Dedifferentiated amniotic fluid mesenchymal stem cell (primary cell): ENCODE data around the gene MRPL46.
A peak's percentile ranks its signal among the peaks of the same experiment; 100 is the strongest.

Experiments
- DNase-seq: peaks from one replicate; pipeline ENCODE4 v3.0.0-alpha.2; 2016; ENCODE audit errors: extremely low spot score

Gene MRPL46

DNA sequence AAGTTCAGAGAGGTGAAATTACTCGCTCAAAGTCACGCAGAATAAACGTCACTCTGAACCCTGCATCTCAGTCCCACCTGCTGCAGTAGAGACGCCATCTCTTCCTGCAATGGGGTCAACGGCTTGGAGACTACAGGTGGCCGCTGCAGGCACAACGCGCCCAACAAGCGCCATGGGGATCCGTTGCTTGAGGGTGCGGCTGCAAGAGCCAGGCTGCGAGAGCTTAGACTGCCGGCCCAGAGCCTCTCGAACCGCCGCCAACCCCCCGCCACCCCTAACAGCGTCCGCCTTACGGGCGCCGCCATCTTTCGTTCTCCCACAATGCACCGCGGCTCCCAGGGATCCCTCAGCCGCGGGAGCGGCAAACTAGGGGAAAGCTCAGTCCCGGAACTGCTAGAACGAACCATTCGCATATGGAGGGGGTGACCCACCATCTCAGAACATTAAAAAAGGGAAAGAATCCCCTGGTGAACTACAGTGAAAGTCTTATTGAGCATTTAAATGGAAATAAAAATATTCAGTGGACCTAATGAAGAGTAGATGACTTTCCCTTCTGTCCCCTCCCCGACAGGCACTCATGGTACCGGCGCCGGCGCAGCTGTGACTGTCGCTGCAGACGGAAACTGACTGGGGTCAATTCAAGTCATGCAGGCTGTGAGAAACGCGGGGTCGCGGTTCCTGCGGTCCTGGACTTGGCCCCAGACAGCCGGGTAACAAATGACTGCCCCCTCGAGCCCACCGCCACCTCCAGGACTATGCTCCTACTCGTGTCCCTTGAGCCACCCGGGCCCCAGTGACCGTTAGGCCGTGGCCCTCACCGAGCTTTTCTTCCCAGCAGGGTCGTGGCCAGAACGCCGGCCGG is at the start of gene MRPL46, which contains the start of gene MRPS11:
MRPL46 (minus strand) TSS at position 316 of the 862 bp plus-strand sequence; CDS start at position 305, 11 bp downstream.
MRPS11 (plus strand) TSS at position 636 of the 862 bp plus-strand sequence; CDS start at position 646, 10 bp downstream.
- DNase-seq, result peak; percentile 86

DNA sequence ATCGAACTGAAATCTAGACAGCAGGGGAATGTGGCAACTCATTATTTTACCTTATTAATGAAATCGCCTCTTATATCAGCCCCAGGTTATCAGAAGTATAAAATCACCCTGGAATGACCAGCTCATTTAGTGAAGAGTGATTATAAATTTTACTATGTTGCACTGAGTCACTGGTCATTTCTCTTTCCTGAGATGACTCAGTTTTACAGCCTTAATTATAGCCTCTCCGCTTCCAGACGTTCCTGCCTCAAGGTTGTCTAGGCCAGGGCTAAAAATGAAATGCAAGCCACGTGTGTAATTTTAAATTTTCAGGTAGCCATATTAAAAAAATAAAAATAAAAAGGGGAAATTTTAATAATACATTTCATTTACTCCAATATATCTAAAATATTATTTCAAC is 46.0 kb upstream of the MRPL46 start:
- no peak for DNase-seq

GRCh38 chr15:88512601-88513000 is 45.4 kb upstream of the MRPL46 start:
- DNase-seq, result no peak

DNA sequence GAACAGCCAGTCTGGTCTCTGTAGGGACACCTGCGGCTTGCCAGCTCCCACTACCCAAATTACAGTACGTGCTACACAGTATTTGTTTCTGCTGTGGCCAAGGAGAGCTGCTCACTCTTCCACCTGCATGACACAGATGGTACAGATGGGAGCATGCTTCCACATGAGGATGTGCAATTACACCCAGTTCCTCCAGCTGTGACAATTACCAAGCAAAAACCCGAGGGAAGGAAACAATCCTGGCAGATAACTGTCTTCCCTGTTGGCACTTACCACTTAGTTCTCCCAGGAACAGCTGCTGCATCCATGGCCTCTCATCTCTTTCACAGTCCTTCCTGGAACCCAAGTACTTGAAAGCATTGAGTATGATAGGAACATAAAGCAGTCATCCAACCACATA is 44.9 kb upstream of the MRPL46 start:
- no peak for DNase-seq

GRCh38 chr15:88511161-88511560 is 44.0 kb upstream of the MRPL46 start:
- DNase-seq, result no peak

DNA sequence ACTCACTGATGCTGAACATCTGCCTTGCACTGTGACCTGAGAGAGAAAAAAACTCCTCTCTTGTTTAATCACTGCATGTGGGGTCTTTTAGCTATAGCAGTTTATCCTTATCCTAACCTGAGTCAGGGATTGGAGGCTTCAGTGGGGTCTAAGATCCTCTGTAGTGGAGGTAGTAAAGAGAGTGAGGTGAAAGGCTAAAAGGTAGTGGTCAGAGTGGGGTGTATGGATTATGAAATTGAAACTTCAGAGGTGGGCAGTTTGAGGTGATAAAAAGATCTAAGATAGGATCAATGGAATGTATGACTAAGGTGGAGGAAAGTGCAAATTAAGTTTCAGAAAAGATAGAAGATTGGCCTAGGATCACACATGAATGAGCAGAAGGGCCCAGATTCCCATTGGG is 42.8 kb upstream of the MRPL46 start:
- no peak for DNase-seq

GRCh38 chr15:88509321-88509720 is 42.1 kb upstream of the MRPL46 start:
- no peak for DNase-seq

DNA sequence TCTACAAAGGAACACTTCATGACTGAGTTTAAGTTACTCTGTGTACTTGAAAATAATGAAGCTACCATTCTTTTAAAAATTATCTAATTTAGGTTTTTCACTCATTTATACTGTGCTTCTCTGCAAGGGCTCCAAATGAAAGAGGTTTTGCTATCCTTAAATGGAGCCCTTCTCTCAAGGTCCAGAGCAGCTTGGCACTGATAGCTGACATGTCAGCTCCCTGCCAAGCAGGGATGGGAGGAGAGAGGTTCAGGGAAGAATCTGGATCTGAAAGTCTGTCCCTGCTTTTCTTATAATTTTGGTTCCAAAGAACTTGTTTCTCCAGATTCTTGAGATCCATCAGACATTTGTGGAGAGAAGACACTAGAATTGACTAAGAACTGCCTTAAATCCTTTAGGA is 39.4 kb upstream of the MRPL46 start:
- no peak for DNase-seq

DNA sequence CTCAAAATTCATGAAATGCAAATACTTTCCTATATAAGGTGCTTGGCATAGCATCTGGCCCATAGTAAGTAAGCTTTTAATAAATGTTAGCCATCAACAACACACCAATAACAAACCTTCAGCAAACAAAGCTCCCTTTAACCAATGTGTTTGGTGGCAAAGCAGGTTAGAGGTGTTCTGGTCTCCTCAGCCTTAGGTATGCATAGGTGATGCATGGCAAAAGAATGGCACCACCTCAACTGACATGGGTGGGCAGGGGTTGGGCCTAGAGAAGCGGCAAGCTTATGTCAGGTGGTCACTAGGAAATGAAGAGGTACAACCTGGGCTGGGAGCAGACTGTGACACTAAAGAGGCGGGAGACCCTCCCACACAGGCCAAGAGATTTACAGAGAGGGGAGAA is 38.5 kb upstream of the MRPL46 start:
- DNase-seq, result no peak

DNA sequence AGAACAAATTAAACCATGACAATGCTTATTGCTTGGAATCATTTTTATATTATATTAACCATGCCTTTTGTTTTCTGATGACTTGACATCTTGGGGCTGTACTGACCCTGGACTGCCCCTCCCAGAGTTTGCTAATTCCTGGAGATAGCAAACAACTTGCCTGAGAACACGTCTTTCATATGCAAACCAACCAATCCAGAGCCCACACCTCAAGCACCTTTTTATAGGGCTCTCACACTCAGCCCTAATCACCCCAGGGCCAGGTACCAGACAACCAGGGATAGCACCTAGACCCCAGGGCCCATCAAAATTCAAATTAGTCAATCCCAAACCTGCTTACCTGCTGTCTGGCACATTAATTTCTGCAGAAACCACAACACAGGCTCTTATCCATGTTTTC is 37.3 kb upstream of the MRPL46 start:
- no peak for DNase-seq

DNA sequence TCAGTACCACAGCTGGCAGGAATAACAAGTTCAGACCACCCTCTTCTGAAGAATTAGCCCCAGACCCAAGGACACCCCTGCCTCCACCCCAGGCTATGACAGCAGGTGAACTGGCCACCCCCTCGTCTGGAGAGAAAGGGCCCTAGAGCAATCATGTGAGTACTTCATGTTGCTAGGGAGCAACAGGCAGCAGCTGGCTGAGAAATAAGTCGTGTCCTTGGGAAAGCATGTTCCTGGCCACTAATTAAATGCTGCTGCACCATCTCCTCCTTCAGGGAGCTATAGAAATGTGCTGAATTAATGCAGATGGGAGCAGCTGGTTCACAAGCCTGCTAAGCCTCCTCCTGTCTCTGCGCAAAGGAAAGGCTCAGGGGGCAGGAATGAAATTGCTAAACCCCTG is 31.8 kb upstream of the MRPL46 start:
- DNase-seq, result no peak

DNA sequence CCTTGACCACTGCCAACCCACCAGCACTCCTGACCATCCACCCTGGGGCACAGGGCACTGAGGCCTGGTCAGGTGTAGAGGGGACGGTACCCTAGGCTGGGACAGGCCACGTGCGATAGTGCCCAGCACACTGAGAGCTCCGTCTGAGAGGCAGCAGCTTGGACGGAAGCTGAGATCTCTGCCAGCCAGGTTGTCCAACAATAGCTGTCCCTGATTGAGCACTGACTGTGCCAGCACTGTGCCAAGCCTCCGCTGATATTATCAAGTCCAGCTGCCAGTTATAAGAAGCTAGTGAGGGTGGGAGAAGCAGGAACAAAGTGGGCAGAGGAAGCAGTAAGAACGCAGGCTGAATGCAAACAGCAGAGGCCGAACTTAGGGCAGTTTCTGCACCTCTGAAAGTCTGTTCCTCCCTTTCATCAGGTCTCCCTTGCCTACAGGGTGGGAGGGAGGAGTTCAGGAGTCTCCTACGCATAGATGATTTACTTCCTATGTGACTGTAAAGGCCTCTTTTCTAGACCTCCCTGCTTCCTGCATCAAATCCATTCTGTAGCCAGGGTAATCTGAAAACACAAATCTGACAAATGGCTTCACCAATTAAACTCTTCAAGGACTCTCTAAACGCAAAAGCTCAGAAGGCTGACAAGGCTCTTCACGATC is 30.0 kb upstream of the MRPL46 start:
- no peak for DNase-seq

GRCh38 chr15:88493844-88494243 is 26.7 kb upstream of the MRPL46 start:
- DNase-seq, result no peak

DNA sequence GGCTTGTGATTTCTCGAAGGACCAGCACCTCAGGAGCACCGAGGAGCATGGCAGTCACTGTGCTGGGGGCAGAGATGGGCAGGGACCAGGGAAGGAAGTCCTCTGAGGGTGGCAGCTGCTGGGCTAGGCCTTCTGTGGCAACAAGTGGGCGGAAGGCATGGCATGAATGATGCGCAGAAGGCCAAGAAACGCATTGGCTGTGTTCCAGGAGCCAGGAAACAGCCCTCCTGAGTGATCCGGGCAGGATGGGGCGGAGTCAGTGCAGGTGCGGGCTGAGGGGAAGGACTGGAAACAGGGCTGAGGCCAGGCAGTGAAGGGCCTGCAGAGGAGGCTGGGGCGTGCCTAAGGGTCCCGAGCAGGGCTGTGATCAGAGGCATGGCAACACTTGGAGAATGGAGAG is 24.0 kb upstream of the MRPL46 start:
- DNase-seq, result no peak

DNA sequence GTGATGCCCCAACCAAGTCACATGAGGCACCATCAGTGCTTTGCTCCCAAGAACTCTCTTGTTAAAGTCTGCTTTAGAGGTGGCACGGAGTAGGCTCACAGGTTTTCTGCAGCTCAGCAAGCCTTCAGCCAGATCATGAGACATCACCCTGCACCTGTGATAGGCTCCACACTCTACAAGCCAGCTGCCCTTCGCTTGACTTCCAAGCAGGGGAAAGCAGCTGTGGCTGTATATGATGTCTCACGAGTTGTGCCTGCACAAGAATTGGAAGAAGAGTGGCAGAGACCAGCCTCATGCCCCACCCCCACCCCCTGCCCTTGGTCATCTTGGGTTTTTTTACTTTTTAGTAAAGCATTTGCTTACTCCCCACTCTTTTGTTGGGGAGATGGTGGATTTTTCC is 22.8 kb upstream of the MRPL46 start:
- no peak for DNase-seq

DNA sequence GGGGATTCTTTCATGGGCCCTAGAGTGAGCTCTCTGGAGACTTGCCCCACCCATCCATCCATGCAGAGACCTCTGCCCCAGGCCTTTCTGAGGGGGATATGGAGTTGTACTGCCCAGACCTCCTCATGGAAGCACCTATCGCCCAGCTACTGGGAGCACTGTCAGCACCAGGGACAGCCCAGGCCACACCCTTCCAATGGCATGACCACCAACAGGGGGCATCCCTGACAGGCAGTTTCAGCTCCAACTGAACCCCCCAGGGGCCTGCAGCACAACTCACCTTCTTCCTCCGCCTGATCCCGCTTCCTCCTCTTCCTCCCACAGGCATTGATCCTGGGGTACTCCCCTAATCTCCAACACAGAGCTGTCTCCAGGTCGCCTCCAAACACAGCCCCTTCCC is 22.1 kb upstream of the MRPL46 start:
- DNase-seq, result no peak

GRCh38 chr15:88487796-88488523 is 20.8 kb upstream of the MRPL46 start:
- no peak for DNase-seq

DNA sequence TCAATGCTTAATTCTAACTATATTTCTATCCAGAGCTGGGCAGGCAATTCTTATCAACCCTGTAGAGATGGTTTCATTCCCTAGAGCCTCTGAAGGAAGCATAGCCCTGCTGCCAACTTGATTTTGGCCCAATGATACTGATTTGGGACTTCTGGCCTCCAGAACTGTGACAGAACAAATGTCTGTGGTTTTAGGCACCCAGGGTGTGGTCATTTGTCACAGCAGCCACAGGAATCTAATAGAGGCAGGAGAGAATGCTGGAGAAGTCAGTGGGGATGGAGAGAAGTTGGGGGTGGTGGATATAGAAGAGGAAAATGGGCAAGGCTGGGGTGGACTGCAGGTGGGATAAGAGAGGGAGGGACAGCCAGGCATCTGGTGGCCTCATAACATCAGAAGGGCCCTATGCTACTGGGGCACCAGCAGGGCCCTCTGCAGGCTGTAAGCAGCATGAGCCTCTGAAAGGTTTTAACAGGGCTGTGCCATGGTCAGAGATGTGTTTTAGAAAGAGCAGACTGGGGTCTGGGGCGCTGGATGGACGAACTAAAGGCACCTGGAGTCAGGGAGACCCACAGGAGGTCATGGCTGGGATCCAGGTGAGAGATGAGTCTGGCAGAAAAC is 20.1 kb upstream of the MRPL46 start:
- no peak for DNase-seq

DNA sequence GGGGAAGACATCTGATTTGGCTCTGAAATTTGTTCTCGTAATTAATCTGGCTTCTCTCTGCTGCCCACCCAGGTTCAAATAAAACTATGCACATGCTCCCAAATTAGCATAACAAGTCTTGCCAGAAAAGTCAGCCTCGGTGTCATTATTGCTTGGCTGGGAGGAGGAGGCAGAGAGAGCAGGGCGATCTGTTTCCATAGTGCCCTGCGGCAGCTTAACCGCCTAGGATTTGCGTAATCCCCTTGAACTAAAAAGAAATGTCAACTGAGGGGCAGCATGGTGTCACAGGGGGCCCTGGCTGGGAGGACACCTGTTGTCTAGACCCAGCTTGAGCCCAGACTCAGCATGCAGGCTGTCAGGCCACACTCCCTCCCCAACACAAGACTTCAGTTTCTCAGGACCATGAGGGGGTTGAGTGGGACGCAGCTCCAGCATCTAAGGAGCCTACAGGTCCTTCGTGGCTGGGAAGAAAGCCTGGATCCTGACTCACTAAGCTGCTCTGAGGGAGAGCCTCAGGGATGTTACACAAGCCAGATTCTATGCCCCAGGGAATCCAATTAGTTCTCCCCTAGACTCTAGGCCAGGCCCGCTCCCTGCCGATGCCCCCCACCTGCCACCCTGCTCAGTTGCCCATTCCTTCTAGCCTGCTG is 17.6 kb upstream of the MRPL46 start:
- peak; percentile 68 for DNase-seq

GRCh38 chr15:88482263-88482662 is 15.1 kb upstream of the MRPL46 start:
- DNase-seq, result no peak

- no peak for DNase-seq
These were observed 13.8 kb upstream of the MRPL46 start for GRCh38 chr15:88480981-88481380.

DNA sequence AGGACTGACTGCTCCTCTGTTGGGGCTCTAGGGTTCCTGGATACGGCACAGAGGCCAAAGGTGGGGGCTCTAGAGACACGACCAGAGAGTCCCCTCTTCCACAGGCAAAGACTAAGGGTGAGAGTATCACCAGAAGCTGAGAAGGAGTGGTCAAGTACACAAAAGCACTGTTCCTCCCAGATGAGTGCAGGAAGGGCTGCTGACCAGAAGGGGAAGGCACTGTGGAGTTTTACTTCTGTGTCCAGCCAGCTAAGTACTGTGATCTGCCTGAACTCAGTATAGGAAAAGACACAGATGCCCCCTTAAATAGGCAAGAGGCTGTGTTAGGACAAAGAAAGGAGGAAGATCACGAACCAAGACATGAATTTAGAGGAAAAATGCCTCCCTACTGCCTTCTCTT is 12.0 kb upstream of the MRPL46 start:
- no peak for DNase-seq
